Measurements from ENCODE around the gene TELO2. TPM values are rescaled to one million over a fixed set of nuclear protein-coding genes. Genes with fewer than 3 reads are reported as not detected.

The TELO2 gene
- total RNA-seq, 2 experiments from 2014 or later, result 29.7 to 30.8 TPM

GRCh38 chr16:1458336-1458976 lies 34.7 kb upstream of the TELO2 start:
- ATAC-seq (ENCODE audit: poor library complexity) (no peak), DNase-seq (no peak)
- TF ChIP-seq, protein P1, sequence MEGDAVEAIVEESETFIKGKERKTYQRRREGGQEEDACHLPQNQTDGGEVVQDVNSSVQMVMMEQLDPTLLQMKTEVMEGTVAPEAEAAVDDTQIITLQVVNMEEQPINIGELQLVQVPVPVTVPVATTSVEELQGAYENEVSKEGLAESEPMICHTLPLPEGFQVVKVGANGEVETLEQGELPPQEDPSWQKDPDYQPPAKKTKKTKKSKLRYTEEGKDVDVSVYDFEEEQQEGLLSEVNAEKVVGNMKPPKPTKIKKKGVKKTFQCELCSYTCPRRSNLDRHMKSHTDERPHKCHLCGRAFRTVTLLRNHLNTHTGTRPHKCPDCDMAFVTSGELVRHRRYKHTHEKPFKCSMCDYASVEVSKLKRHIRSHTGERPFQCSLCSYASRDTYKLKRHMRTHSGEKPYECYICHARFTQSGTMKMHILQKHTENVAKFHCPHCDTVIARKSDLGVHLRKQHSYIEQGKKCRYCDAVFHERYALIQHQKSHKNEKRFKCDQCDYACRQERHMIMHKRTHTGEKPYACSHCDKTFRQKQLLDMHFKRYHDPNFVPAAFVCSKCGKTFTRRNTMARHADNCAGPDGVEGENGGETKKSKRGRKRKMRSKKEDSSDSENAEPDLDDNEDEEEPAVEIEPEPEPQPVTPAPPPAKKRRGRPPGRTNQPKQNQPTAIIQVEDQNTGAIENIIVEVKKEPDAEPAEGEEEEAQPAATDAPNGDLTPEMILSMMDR (IDR thresholded peaks at IDR 0.05), result no peak
- Histone ChIP-seq H3K9me3 (ENCODE audit: control insufficient read depth in 1 of 2, insufficient read depth in 1 of 2, low read length in 2 of 2) (no peaks in the 10 kb centered on the region), H3K36me3 (ENCODE audit: insufficient read depth, low read length) (peaks cover 64% of the 10 kb centered on the region), H3K27ac (ENCODE audit: low read depth in 1 of 2, low read length in 2 of 2) (peak overlapping the region in 1 of 2 donors; percentile 13), H3K4me3 (ENCODE audit: low read length) (no peak overlapping the region), H3K4me1 (ENCODE audit: insufficient read depth, low read length) (no peaks in the 10 kb centered on the region), H3K27me3 (ENCODE audit: control insufficient read depth in 1 of 2, insufficient read depth in 2 of 2, low read length in 2 of 2) (no peaks in the 10 kb centered on the region)
- ChIA-PET CTCF (no interaction called here), POLR2A (no interaction called here)
- intact Hi-C loops (cut with DNase I, micrococcal nuclease), result no loop called here
- H3K4me3 Mint-ChIP-seq, result no peak overlapping the region
- H3K27ac Mint-ChIP-seq, result no peak overlapping the region
- peaks cover 28% of the 10 kb centered on the region for H3K36me3 Mint-ChIP-seq (ENCODE audit: low read depth)
- H3K27me3 Mint-ChIP-seq, result no peaks in the 10 kb centered on the region
- H3K4me1 Mint-ChIP-seq (ENCODE audit: low read depth), result no peaks in the 10 kb centered on the region
- no peaks in the 10 kb centered on the region for H3K9me3 Mint-ChIP-seq

DNA sequence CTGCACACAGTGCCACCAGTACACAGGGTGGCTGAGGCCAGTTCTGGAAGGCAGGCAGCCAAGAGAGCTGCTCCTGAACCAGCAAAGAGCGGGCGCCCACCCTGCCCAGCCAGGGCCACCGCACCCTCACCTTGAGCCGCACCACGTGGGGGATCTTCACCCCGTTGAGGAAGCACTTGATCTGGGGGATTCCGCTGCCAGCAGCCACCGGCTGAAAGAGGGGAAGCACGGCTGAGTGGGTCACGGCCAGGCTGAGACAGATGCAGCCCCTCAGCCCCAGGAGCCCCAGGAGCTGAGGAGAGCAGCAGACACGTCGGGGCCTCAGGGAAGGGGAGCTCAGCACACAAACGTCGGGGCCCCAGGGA lies 34.2 kb upstream of the TELO2 start:
- TF ChIP-seq, protein P1 (IDR thresholded peaks at IDR 0.05), result no peak
- POLR2A ChIA-PET, result no interaction called here
- DNase-seq (no peak), ATAC-seq (ENCODE audit: poor library complexity) (no peak)
- Histone ChIP-seq H3K9me3 (ENCODE audit: control insufficient read depth in 1 of 2, insufficient read depth in 1 of 2, low read length in 2 of 2) (no peaks in the 10 kb centered on the region), H3K27me3 (ENCODE audit: control insufficient read depth in 1 of 2, insufficient read depth in 2 of 2, low read length in 2 of 2) (no peaks in the 10 kb centered on the region), H3K36me3 (ENCODE audit: insufficient read depth, low read length) (peaks cover 59% of the 10 kb centered on the region), H3K4me3 (ENCODE audit: low read length) (no peak overlapping the region), H3K27ac (ENCODE audit: low read depth in 1 of 2, low read length in 2 of 2) (no peak overlapping the region), H3K4me1 (ENCODE audit: insufficient read depth, low read length) (no peaks in the 10 kb centered on the region)
- CTCF ChIA-PET, result no interaction called here
- Mint-ChIP-seq H3K27ac (no peak overlapping the region), H3K27me3 (no peaks in the 10 kb centered on the region), H3K9me3 (no peaks in the 10 kb centered on the region), H3K36me3 (ENCODE audit: low read depth) (peaks cover 28% of the 10 kb centered on the region), H3K4me3 (no peak overlapping the region), H3K4me1 (ENCODE audit: low read depth) (no peaks in the 10 kb centered on the region)
- intact Hi-C loops (cut with DNase I, micrococcal nuclease), result no loop called here

DNA sequence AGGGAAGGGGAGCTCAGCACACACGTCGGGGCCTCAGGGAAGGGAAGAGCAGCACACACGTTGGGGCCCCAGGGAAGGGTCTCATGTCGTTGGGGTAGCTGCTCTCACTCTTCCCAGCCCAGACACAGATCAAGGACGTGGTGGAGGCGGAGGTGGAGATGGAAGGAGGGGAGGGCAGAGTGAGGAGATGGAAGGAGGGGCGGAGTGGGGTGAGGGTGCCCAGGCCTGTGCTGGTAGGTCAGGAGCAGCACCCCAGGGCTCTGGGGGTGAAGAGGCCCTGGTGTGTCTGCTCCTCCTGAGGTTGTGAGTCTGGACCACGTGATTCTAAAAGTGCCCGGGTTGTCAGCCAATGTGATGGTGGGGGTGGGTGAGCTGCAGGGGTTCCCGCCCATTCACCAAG lies 33.2 kb upstream of the TELO2 start:
- H3K9me3 Mint-ChIP-seq, result no peaks in the 10 kb centered on the region
- H3K27ac ChIP-seq (ENCODE audit: low read depth in 1 of 2, low read length in 2 of 2), result no peak overlapping the region
- H3K36me3 Mint-ChIP-seq (ENCODE audit: low read depth), result peaks cover 28% of the 10 kb centered on the region
- H3K9me3 ChIP-seq (ENCODE audit: control insufficient read depth in 1 of 2, insufficient read depth in 1 of 2, low read length in 2 of 2), result no peaks in the 10 kb centered on the region
- intact Hi-C loops (cut with DNase I, micrococcal nuclease), result no loop called here
- H3K27me3 Mint-ChIP-seq, result no peaks in the 10 kb centered on the region
- ChIA-PET CTCF (no interaction called here), POLR2A (no interaction called here)
- peaks cover 57% of the 10 kb centered on the region for H3K36me3 ChIP-seq (ENCODE audit: insufficient read depth, low read length)
- no peak for DNase-seq
- H3K4me3 ChIP-seq (ENCODE audit: low read length), result no peak overlapping the region
- H3K4me3 Mint-ChIP-seq, result no peak overlapping the region
- H3K27me3 ChIP-seq (ENCODE audit: control insufficient read depth in 1 of 2, insufficient read depth in 2 of 2, low read length in 2 of 2), result no peaks in the 10 kb centered on the region
- no peaks in the 10 kb centered on the region for H3K4me1 Mint-ChIP-seq (ENCODE audit: low read depth)
- TF ChIP-seq, protein P1 (IDR thresholded peaks at IDR 0.05), result no peak
- no peak overlapping the region for H3K27ac Mint-ChIP-seq
- ATAC-seq (ENCODE audit: poor library complexity), result no peak
- no peaks in the 10 kb centered on the region for H3K4me1 ChIP-seq (ENCODE audit: insufficient read depth, low read length)
